Hepatic stellate cell (primary cell): ENCODE data around the gene CDR2L.
"Not testable (repeated sequence)": the region's sequence is repeated elsewhere in the genome, so short reads cannot be mapped to it uniquely, and the experiment has no call there.

Experiments
- DNase-seq: peaks from one replicate; pipeline ENCODE4 v3.0.0; 2011; ENCODE audit warnings: low spot score

CDR2L gene

GRCh38 chr17:74981979-74982662, 5.3 kb upstream of the CDR2L start:
- DNase-seq: peak; percentile 75

GRCh38 chr17:74982663-74983313, 4.6 kb upstream of the CDR2L start:
- not testable (repeated sequence) for DNase-seq

- no peak for DNase-seq
Observed at GRCh38 chr17:74986206-74986576, 1.2 kb upstream of the CDR2L start.

GRCh38 chr17:74987909-74988711, 678 bp downstream of the CDR2L start:
- DNase-seq: peak; percentile 78

- no peak for DNase-seq
Observed at GRCh38 chr17:74990581-74991105, 3.2 kb downstream of the CDR2L start.

GRCh38 chr17:74992223-74992622, 4.8 kb downstream of the CDR2L start:
- DNase-seq: no peak

- DNase-seq: no peak
Observed at GRCh38 chr17:74994440-74994839, 7.0 kb downstream of the CDR2L start.

- no peak for DNase-seq
Observed at GRCh38 chr17:74995847-74996246, 8.4 kb downstream of the CDR2L start.

- no peak for DNase-seq
Observed at GRCh38 chr17:74998783-74999182, 11.4 kb downstream of the CDR2L start.

- DNase-seq: no peak
Observed at GRCh38 chr17:74999523-74999922, 12.1 kb downstream of the CDR2L start.

- DNase-seq: no peak
Observed at GRCh38 chr17:75001915-75002843, 14.7 kb downstream of the CDR2L start.

GRCh38 chr17:75003070-75003956, 15.9 kb downstream of the CDR2L start:
- no peak for DNase-seq

- no peak for DNase-seq
Observed at GRCh38 chr17:75003957-75004355, 16.5 kb downstream of the CDR2L start.

- no peak for DNase-seq
Observed at GRCh38 chr17:75004371-75004770, 16.9 kb downstream of the CDR2L start.

GRCh38 chr17:75005291-75005690, 17.9 kb downstream of the CDR2L start:
- no peak for DNase-seq

GRCh38 chr17:75006084-75006483, 18.7 kb downstream of the CDR2L start:
- not testable (repeated sequence) for DNase-seq

- DNase-seq: no peak
Observed at GRCh38 chr17:75006653-75007052, 19.2 kb downstream of the CDR2L start.

GRCh38 chr17:75008373-75008772, 20.9 kb downstream of the CDR2L start:
- no peak for DNase-seq

- DNase-seq: no peak
Observed at GRCh38 chr17:75009139-75009724, 21.8 kb downstream of the CDR2L start.

- peak; percentile 45 for DNase-seq
Observed at GRCh38 chr17:75010683-75011400, 23.4 kb downstream of the CDR2L start.
